GM19099 (cell line): ENCODE data around the gene PIK3R3.

Source experiments
- POLR2A ChIP-seq: IDR thresholded peaks from 3 replicates; pipeline ENCODE4 v1.6.1; 2011; ENCODE audit warnings: low read depth; ENCODE audit not compliant: insufficient read length; ENCODE audit errors: extremely low read depth

PIK3R3 gene

GRCh38 chr1:46005594-46005993, 126.8 kb downstream of the PIK3R3 start:
- TF ChIP-seq POLR2A: no peak

GRCh38 chr1:46004492-46004891, 127.9 kb downstream of the PIK3R3 start:
- TF ChIP-seq POLR2A: no peak

- no peak for TF ChIP-seq POLR2A
Measured at GRCh38 chr1:46003315-46003714, 129.1 kb downstream of the PIK3R3 start.

GRCh38 chr1:46002551-46003150, 129.8 kb downstream of the PIK3R3 start:
- TF ChIP-seq POLR2A: no peak

GRCh38 chr1:46001081-46001785, 131.2 kb downstream of the PIK3R3 start:
- no peak for TF ChIP-seq POLR2A

- TF ChIP-seq POLR2A: no peak
Measured at GRCh38 chr1:45999507-45999906, 132.9 kb downstream of the PIK3R3 start.

- TF ChIP-seq POLR2A: no peak
Measured at GRCh38 chr1:45998020-45998617, 134.3 kb downstream of the PIK3R3 start.

- TF ChIP-seq POLR2A: no peak
Measured at GRCh38 chr1:45995298-45995697, 137.1 kb downstream of the PIK3R3 start.

GRCh38 chr1:45994423-45994822, 138.0 kb downstream of the PIK3R3 start:
- TF ChIP-seq POLR2A: no peak
